AG08396 (cell line): ENCODE data around the gene SAMD4A.
"Not testable (repeated sequence)": the region's sequence is repeated elsewhere in the genome, so short reads cannot be mapped to it uniquely, and the experiment has no call there.

Experiments used
- DNase-seq: peaks from one replicate; pipeline ENCODE4 v3.0.0; 2012; ENCODE audit warnings: low spot score, mixed read lengths

Gene SAMD4A

GRCh38 chr14:54784657-54785056, 217.7 kb downstream of the SAMD4A start:
- DNase-seq = no peak

- DNase-seq = no peak
These were observed 218.3 kb downstream of the SAMD4A start for GRCh38 chr14:54785136-54785777.

DNA sequence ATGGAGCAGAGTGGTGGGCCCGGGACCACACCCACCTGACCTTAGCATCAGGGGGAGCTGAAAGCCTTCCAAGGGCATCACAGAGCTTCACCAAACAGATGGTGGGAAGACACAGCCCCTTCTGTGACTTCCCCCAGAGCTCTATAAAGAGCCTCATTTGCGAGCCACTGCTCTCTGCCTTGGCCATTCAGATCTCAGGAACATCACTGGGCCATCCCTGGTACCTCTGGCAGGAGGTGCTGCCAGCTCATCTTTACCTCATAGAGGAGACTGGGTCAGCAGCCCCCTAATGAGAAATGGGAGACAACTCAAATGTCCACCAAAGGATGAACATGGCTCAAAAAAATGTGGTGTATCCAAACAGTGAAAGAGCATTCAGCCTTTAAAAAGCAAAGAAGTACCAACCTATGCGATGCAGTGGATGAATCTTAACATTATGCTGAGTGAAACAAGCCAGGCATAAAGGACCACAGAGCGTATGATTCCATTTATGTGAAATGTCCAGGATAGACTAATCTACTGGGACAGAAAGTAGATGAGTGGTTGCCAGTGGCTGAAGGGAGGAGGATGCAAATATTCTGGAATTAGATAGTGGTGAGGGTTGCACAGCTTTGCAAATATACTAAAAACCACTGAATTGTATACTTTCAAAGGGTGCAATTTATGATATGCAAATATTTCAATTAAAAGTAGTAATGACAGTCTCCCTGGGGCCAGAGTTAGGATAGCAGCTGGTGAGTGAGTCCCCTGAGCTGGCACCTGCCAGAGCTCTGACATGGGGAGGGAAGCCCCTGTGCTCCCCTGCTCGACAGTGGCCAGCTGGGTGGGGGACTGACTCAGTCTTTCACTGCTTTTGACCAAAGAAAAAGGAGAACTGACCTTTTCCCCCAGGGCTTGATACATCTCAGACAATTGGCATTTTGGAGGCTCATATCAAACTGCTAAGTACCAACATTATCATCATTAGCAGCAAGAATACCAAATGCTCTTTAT, 219.1 kb downstream of the SAMD4A start:
- no peak for DNase-seq

- no peak for DNase-seq
These were observed 219.9 kb downstream of the SAMD4A start for GRCh38 chr14:54786838-54787237.

DNA sequence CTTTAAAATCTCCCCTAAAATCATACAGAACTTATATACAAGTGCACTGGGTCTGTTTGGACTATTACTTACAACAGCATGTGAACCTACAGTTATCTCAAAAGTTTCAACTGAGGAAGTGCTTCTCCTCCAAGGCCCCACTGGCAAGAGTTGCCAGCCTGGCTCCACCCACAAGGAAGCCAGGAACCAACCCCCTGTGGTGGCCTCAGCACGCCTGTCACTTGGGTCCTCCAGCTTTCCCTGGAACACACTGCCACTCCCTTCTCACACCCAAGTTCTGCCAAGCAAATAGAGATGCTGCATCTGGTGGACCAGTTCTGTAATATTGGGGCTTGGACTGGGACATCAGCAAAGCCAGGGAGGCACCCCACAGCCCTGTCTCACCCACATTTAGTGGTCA, 220.3 kb downstream of the SAMD4A start:
- no peak for DNase-seq

- DNase-seq = no peak
These were observed 221.8 kb downstream of the SAMD4A start for GRCh38 chr14:54788701-54789100.

DNA sequence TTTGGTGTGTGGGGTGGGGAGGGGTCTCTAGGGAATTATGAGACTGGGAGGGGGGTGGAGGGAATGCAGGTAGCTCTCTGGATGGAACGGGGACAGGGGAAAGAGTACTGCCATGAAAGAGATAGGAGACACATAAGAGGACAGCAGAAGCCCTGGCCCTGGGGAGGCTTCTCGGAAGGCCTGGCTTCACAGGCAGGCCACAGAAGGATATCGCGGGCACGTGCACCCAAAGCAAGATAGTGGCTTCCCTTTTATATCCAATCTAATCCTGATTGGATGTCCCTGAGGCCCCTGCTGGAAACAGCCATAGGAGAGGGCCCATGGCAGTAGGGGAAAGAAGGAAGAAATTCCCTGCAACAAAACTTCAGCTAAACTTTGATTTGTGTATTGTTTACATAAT, 222.2 kb downstream of the SAMD4A start:
- DNase-seq = no peak

DNA sequence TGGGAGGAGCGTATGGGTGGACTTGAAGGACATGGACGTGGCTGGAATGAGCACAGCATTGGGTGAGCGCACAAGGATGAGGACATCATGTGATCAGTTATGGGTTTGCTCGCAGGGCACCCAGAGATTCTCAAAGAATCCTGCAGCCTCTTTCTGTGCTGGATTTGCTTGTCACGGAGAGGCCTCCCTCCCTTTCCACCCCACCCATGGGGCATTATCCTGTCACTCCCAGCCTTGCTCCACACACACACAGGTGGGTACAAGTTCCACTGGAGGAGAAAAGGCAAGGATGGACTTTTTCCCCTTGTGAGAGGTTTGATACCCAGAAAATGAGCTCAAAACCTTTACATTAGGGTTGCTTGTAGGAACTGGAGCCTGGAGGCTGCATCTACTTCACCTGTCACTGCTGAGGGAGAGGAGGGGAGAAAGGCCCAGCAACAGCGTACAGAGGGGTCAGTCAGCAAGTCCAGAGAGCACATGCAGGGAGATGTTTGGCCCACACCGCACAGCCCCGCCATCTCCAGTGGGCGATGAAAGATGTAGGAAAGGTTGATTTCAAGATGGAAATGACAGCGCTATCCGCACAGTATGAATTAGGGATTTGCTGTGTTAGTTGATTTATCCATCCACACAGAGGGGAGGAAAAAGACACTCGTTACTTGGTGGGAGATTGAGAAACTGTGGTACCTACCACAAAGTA, 223.0 kb downstream of the SAMD4A start:
- no peak for DNase-seq

- DNase-seq = no peak
These were observed 224.1 kb downstream of the SAMD4A start for GRCh38 chr14:54791001-54791400.

DNA sequence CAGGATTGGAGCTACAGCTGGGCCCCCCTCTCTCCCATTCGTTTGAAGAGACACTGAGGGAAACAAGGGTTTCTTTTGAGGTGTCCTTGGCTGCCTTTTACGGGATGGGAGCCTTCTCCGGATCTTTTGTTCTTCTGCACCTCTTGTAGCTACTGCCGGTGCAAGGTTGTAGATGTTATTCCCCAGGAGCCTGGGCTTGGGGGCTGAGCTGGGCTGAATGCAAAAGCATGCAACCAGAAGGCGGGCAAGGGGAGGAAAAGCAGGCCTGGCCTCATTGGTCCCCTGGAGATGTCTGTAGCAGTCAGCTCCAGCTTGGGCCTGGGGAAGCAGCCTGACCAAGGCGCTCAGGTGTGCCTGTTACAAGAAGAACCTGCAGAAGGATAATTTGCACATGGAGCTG, 225.4 kb downstream of the SAMD4A start:
- no peak for DNase-seq

- no peak for DNase-seq
These were observed 227.2 kb downstream of the SAMD4A start for GRCh38 chr14:54794159-54794558.

DNA sequence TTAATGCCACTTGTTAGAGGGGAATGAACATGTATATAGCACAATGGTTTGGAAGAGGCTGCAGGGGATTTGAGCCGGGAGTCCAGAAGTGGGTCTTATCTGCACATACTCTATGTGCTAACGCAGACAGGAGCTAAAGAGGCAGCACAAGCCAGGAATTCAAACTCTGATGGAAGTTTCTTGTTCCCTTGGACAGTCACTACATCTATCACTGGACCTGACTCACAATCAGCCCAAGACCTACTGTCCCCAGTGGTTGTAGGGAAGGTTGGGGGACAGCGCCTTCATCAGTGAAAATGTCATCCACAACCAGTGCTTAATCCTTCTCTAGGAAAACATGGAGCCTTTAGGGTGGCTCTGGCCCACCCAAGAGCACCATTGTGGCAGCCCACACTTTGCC, 227.9 kb downstream of the SAMD4A start:
- no peak for DNase-seq

DNA sequence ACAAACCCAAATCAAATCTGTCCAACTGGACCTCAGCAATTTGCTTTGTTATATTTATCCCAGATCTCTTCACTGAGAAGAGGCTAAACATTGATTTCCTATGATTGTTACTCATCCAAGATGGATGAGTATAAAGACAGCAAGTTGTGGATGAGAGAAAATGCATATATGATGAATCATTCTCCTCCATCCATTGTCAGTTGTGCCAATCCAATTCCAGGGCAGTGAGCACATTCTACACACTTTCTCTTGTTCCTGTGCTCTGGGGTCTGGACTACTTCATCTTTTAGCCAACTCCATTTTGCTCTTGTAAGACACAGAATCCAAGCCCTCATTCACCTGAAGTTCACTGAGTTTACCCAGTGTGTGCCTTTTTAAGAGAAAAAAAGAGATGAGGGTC, 230.0 kb downstream of the SAMD4A start:
- peak; percentile 66 for DNase-seq

GRCh38 chr14:54797556-54797955, 230.6 kb downstream of the SAMD4A start:
- DNase-seq = no peak

- no peak for DNase-seq
These were observed 231.1 kb downstream of the SAMD4A start for GRCh38 chr14:54797986-54798385.

GRCh38 chr14:54798465-54799124, 231.7 kb downstream of the SAMD4A start:
- no peak for DNase-seq

DNA sequence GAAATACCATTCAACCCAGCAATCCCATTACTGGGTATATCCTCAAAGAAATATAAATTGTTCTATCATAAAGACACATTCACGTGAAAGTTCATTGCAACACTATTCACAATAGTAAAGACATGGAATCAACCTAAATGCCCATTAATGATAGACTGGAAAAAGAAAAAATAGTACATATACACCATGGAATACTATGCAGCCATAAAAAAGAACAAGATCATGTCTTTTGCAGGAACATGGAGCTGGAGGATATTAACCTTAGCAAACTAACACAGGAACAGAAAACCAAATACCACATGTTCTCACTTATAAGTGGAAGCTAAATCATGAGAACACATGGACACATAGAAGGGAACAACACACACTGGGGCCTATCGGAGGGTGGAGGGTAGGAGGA, 234.6 kb downstream of the SAMD4A start:
- not testable (repeated sequence) for DNase-seq

DNA sequence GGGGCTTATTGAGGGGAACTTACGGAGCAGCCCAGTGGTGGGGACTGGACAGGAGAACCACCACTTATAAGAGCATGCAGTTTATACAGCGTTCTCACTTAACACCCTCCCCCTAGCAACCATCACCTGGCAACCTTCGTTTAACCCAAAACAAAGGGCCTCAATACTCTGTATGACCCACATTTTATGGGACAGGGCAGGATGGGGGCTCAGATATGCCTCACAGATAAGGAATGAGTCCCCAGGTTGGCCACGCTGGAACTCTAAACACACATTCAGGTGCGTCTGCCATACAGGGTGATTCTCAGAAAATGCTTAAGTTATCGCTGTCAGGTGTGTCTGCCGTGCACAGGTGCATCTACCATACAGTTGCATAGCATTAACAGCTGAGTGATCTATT, 236.5 kb downstream of the SAMD4A start:
- DNase-seq = no peak

DNA sequence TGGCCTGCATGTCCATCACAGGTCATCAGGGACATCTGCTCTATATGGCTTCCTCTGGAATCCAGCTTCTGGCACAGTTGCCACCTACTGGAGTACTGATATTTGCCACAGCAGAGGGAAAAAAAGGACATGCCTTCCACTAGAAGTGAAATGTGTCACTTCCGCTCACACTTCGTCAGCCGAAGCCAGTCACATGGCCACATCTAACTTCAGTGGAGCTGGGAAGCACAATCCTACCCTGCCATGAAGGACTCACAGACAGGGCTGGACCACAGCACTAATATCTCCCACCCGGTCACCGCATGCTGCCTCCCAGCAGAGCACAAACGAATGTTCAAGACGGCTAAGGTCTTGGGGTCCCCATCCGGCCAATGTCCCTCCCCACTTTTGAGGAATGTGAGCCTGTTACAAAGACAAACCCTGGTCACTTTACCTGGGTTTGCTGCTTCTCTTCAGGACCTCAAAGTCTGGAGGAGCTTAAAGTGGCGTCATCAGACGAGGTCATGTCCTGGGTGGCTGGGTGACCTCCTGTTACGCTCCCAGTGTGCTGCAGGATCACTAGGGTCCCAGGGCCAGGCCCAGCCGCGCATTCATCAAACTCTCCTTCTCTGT, 237.1 kb downstream of the SAMD4A start:
- no peak for DNase-seq

GRCh38 chr14:54804538-54805041, 237.7 kb downstream of the SAMD4A start:
- DNase-seq = no peak

DNA sequence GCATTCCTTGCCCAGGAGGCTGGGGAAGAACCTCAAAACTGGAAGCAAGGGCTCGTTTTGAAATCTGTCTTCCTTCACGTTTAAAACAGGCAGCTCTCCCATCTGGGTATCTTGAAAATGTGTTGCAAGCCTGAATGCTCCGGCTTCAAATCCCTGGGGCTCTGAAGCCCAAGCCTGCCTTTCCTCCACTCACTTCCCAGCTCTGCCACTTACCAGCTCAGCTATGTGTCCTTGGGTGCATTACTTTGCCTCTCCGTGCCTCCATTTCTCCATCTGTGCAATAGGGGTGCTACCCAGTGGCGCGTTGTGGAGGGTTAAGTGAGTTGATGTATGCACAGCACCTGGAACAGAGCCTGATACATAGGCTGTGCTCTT, 238.1 kb downstream of the SAMD4A start:
- no peak for DNase-seq
